ENCODE results near the gene DRD3.

GRCh38 chr3:114226313-114226712, 47.5 kb upstream of the DRD3 start:
- TF ChIP-seq CTCF (conservative IDR thresholded peaks at IDR 0.05; ENCODE audit: low read depth, low read length) (no peak), EZH2 (IDR thresholded peaks at IDR 0.05; ENCODE audit: borderline replicate concordance, low read depth, low read length, poor library complexity, severe bottlenecking) (no peak)
